ENCODE data around the gene DNAAF5.
A peak's percentile ranks its signal among the peaks of the same experiment; 100 is the strongest.

The DNAAF5 gene

GRCh38 chr7:835485-836401 lies 109.2 kb downstream of the DNAAF5 start:
- TF ChIP-seq POLR2A (IDR thresholded peaks at IDR 0.05; ENCODE audit: low read depth, low read length): no peak
- TF ChIP-seq POLR2AphosphoS5 (IDR thresholded peaks at IDR 0.05; ENCODE audit: low read depth, low read length): 0 out of 2 replicates have a peak, but pooled peaks have one; percentile 9
- no peak for FAIRE-seq
- no peak for DNase-seq (ENCODE audit: insufficient read length, low spot score)
